Memory B cell (primary cell): ENCODE measurements around the gene RAF1.

ENCODE experiments used
- ATAC-seq: fragments of 150-1000 bp; cut with Tn5 transposase; 2 replicates; pipeline ENCODE4 v1.10.0; 2021; ENCODE audit warnings: low read depth, mild to moderate bottlenecking, moderate library complexity
- DNase-seq, 2 donors: peaks; one replicate each; pipeline ENCODE4 v3.0.0; 2022; ENCODE audit warnings: low spot score in 2 of 2
- H3K27ac Mint-ChIP-seq: one replicate; pipeline ENCODE4 v1.8.0; 2022; ENCODE audit warnings: mild to moderate bottlenecking, moderate library complexity, mixed read lengths
- H3K27me3 Mint-ChIP-seq: one replicate; pipeline ENCODE4 v1.8.0; 2022; ENCODE audit warnings: mixed read lengths
- H3K36me3 Mint-ChIP-seq: one replicate; pipeline ENCODE4 v1.8.0; 2022; ENCODE audit warnings: mild to moderate bottlenecking, mixed read lengths
- H3K4me1 Mint-ChIP-seq: one replicate; pipeline ENCODE4 v1.8.0; 2022; ENCODE audit warnings: mixed read lengths
- H3K4me3 Mint-ChIP-seq: one replicate; pipeline ENCODE4 v1.8.0; 2022; ENCODE audit warnings: mild to moderate bottlenecking, moderate library complexity, mixed read lengths
- H3K9me3 Mint-ChIP-seq: one replicate; pipeline ENCODE4 v1.8.0; 2022; ENCODE audit warnings: mixed read lengths

Gene RAF1

DNA sequence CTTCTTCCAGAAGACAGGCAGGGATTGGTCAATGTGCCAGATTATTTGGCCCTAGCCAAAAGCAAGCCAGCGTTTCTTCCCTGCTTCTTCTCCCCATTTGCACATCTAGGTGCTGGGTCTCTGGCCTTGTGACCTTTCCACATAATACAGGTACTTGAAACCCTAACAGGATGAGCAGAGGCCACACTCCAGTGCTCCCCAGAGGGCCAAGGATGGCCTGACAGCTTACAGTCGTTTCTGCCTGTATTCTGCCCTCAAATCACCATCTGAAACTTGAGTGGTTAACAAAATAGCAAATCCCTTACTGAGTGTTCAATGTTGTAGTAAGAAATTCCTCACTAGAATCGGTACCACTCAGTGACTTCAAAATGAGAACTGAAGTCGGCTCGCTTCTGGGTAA is 77.9 kb downstream of the RAF1 start:
- no peak for DNase-seq
- H3K36me3 Mint-ChIP-seq: peaks cover 24% of the 10 kb centered on the region
- no peaks in the 10 kb centered on the region for H3K27me3 Mint-ChIP-seq
- peaks cover 6% of the 10 kb centered on the region for H3K4me1 Mint-ChIP-seq
- H3K27ac Mint-ChIP-seq: peak overlapping the region; percentile 83
- ATAC-seq: no peak
- no peak overlapping the region for H3K4me3 Mint-ChIP-seq
- H3K9me3 Mint-ChIP-seq: no peaks in the 10 kb centered on the region

GRCh38 chr3:12585181-12585580 is 78.7 kb downstream of the RAF1 start:
- peak overlapping the region; percentile 83 for H3K27ac Mint-ChIP-seq
- H3K27me3 Mint-ChIP-seq: no peaks in the 10 kb centered on the region
- H3K36me3 Mint-ChIP-seq: peaks cover 26% of the 10 kb centered on the region
- no peak overlapping the region for H3K4me3 Mint-ChIP-seq
- no peak for ATAC-seq
- no peaks in the 10 kb centered on the region for H3K4me1 Mint-ChIP-seq
- DNase-seq: no peak
- no peaks in the 10 kb centered on the region for H3K9me3 Mint-ChIP-seq

- H3K36me3 Mint-ChIP-seq: peaks cover 33% of the 10 kb centered on the region
- H3K9me3 Mint-ChIP-seq: no peaks in the 10 kb centered on the region
- ATAC-seq: no peak
- peak overlapping the region; percentile 35 for H3K27ac Mint-ChIP-seq
- DNase-seq: no peak
- peaks cover 4% of the 10 kb centered on the region for H3K4me1 Mint-ChIP-seq
- no peaks in the 10 kb centered on the region for H3K27me3 Mint-ChIP-seq
- no peak overlapping the region for H3K4me3 Mint-ChIP-seq
These were observed 79.8 kb downstream of the RAF1 start for GRCh38 chr3:12584083-12584482.

DNA sequence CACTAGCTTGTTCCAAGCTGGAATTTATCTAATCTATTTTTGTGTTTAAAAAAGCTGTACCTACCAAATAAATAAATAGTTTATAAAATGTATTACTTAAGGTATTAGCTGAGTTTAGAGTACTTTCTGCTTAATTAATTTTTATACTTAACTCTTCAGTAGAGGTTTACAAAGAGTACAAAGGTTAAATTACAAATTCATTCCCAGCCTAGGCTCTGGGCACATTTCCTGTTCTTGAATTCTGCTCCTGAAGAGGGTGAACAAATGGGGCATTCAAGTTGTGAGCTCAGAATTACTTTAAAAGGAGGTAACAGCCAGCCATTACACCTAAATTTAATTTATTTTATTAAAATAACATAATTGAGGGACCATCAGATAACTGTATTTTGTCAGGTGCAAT is 80.6 kb downstream of the RAF1 start:
- Mint-ChIP-seq H3K27ac (no peak overlapping the region), H3K4me3 (no peak overlapping the region), H3K36me3 (peaks cover 32% of the 10 kb centered on the region), H3K4me1 (peaks cover 6% of the 10 kb centered on the region), H3K27me3 (no peaks in the 10 kb centered on the region), H3K9me3 (no peaks in the 10 kb centered on the region)
- no peak for DNase-seq
- no peak for ATAC-seq

- H3K36me3 Mint-ChIP-seq: peaks cover 34% of the 10 kb centered on the region
- H3K27ac Mint-ChIP-seq: no peak overlapping the region
These were observed 81.2 kb downstream of the RAF1 start for GRCh38 chr3:12582730-12583129.

GRCh38 chr3:12579905-12580304 is 84.0 kb downstream of the RAF1 start:
- Mint-ChIP-seq H3K4me1 (peaks cover 6% of the 10 kb centered on the region), H3K4me3 (no peak overlapping the region), H3K9me3 (peaks cover 4% of the 10 kb centered on the region), H3K36me3 (peaks cover 56% of the 10 kb centered on the region), H3K27ac (peak overlapping the region; percentile 72), H3K27me3 (no peaks in the 10 kb centered on the region)
- no peak for ATAC-seq
- DNase-seq: no peak

More at GRCh38 chr3:12582730-12583129, 81.2 kb downstream of the RAF1 start:
- DNase-seq (no peak), ATAC-seq (no peak)
- Mint-ChIP-seq H3K4me1 (peaks cover 6% of the 10 kb centered on the region), H3K9me3 (no peaks in the 10 kb centered on the region), H3K27me3 (no peaks in the 10 kb centered on the region), H3K4me3 (no peak overlapping the region)

GRCh38 chr3:12579456-12579855 is 84.5 kb downstream of the RAF1 start:
- H3K4me1 Mint-ChIP-seq: peaks cover 6% of the 10 kb centered on the region
- H3K27me3 Mint-ChIP-seq: no peaks in the 10 kb centered on the region
- H3K27ac Mint-ChIP-seq: peak overlapping the region; percentile 72
- no peak for DNase-seq
- no peak overlapping the region for H3K4me3 Mint-ChIP-seq
- peaks cover 52% of the 10 kb centered on the region for H3K36me3 Mint-ChIP-seq
- H3K9me3 Mint-ChIP-seq: peaks cover 4% of the 10 kb centered on the region
- ATAC-seq: no peak

DNA sequence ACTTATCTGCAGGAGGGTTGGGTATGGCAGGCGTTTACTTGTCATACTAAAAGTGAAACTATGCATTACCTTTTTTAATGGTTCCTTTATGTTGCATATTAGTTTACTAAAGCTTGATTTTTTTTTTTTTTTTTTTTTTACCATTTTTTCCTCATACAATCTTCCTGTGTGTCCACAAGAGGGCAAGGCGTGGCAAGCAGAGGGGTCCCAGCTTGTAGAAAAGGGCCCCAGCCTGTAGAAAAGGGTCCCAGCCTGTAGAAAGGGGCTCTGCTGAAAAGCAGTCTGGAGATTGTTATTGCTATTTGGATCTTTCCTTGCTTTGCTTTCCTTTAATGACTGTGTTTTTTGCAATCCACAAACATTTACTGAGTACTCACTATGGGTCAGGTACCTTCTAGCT is 85.2 kb downstream of the RAF1 start:
- ATAC-seq (no peak), DNase-seq (no peak)
- no peaks in the 10 kb centered on the region for H3K27me3 Mint-ChIP-seq
- peaks cover 6% of the 10 kb centered on the region for H3K4me1 Mint-ChIP-seq
- no peak overlapping the region for H3K4me3 Mint-ChIP-seq
- H3K36me3 Mint-ChIP-seq: peaks cover 54% of the 10 kb centered on the region
- H3K9me3 Mint-ChIP-seq: peaks cover 4% of the 10 kb centered on the region
- H3K27ac Mint-ChIP-seq: peak overlapping the region; percentile 72

- H3K4me3 Mint-ChIP-seq: no peak overlapping the region
- peaks cover 58% of the 10 kb centered on the region for H3K36me3 Mint-ChIP-seq
- peaks cover 4% of the 10 kb centered on the region for H3K9me3 Mint-ChIP-seq
These were observed 86.5 kb downstream of the RAF1 start for GRCh38 chr3:12577379-12577778.

GRCh38 chr3:12574661-12575060 is 89.3 kb downstream of the RAF1 start:
- H3K36me3 Mint-ChIP-seq: peaks cover 64% of the 10 kb centered on the region
- ATAC-seq (no peak), DNase-seq (no peak)
- no peak overlapping the region for H3K27ac Mint-ChIP-seq
- peaks cover 4% of the 10 kb centered on the region for H3K9me3 Mint-ChIP-seq
- H3K4me3 Mint-ChIP-seq: no peak overlapping the region
- H3K27me3 Mint-ChIP-seq: no peaks in the 10 kb centered on the region
- peaks cover 6% of the 10 kb centered on the region for H3K4me1 Mint-ChIP-seq

More at GRCh38 chr3:12577379-12577778, 86.5 kb downstream of the RAF1 start:
- no peak overlapping the region for H3K27ac Mint-ChIP-seq
- no peak for DNase-seq
- no peak for ATAC-seq
- peaks cover 6% of the 10 kb centered on the region for H3K4me1 Mint-ChIP-seq
- H3K27me3 Mint-ChIP-seq: no peaks in the 10 kb centered on the region

GRCh38 chr3:12574131-12574530 is 89.8 kb downstream of the RAF1 start:
- DNase-seq: no peak
- no peak for ATAC-seq
- Mint-ChIP-seq H3K4me3 (no peak overlapping the region), H3K27me3 (no peaks in the 10 kb centered on the region), H3K4me1 (peaks cover 2% of the 10 kb centered on the region), H3K9me3 (peaks cover 4% of the 10 kb centered on the region), H3K36me3 (peaks cover 63% of the 10 kb centered on the region), H3K27ac (no peak overlapping the region)

DNA sequence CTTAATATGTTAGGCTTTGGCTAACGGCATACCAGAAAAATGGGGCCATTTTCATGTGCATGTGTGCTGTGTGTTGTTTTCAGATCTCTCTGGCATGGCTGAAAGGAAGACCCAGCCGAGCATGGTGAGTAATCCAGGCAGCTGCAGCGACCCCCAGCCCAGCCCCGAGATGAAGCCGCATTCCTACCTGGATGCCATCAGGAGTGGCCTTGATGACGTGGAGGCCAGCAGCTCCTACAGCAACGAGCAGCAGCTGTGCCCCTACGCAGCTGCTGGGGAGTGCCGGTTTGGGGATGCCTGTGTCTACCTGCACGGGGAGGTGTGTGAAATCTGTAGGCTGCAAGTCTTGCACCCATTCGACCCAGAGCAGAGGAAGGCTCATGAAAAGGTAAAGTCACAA is 91.9 kb downstream of the RAF1 start:
- H3K4me1 Mint-ChIP-seq: no peaks in the 10 kb centered on the region
- H3K36me3 Mint-ChIP-seq: peaks cover 54% of the 10 kb centered on the region
- DNase-seq: no peak
- H3K4me3 Mint-ChIP-seq: no peak overlapping the region
- H3K9me3 Mint-ChIP-seq: peaks cover under 1% of the 10 kb centered on the region
- H3K27ac Mint-ChIP-seq: no peak overlapping the region
- no peaks in the 10 kb centered on the region for H3K27me3 Mint-ChIP-seq
- ATAC-seq: no peak

DNA sequence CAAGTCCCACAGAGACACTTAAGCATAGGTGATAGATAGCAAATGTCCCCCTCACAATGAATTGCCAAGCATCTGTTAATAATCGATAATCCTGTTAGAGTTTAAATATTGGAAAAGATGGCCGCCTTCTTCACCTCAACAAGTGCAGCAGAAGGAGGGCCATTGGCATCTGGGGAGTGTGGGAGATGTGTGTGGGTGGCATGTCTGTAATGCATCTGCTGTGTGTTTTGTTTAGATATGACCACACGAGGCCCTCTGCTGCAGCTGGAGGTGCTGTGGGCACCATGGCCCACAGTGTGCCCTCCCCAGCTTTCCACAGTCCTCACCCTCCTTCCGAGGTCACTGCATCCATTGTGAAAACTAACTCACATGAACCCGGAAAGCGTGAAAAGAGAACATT is 94.1 kb downstream of the RAF1 start:
- Mint-ChIP-seq H3K27me3 (no peaks in the 10 kb centered on the region), H3K9me3 (peaks cover 7% of the 10 kb centered on the region), H3K36me3 (peaks cover 49% of the 10 kb centered on the region), H3K4me1 (peaks cover 5% of the 10 kb centered on the region), H3K4me3 (no peak overlapping the region), H3K27ac (no peak overlapping the region)
- no peak for DNase-seq
- no peak for ATAC-seq

- H3K36me3 Mint-ChIP-seq: peaks cover 47% of the 10 kb centered on the region
- H3K4me3 Mint-ChIP-seq: no peak overlapping the region
- ATAC-seq (no peak), DNase-seq (no peak)
- no peaks in the 10 kb centered on the region for H3K27me3 Mint-ChIP-seq
- H3K4me1 Mint-ChIP-seq: peaks cover 8% of the 10 kb centered on the region
- peak overlapping the region; percentile 45 for H3K27ac Mint-ChIP-seq
- peaks cover 9% of the 10 kb centered on the region for H3K9me3 Mint-ChIP-seq
These were observed 95.2 kb downstream of the RAF1 start for GRCh38 chr3:12568747-12569146.

- ATAC-seq (no peak), DNase-seq (no peak)
- Mint-ChIP-seq H3K36me3 (peaks cover 38% of the 10 kb centered on the region), H3K27ac (no peak overlapping the region), H3K9me3 (peaks cover 9% of the 10 kb centered on the region), H3K27me3 (no peaks in the 10 kb centered on the region), H3K4me1 (peaks cover 13% of the 10 kb centered on the region), H3K4me3 (no peak overlapping the region)
These were observed 96.9 kb downstream of the RAF1 start for GRCh38 chr3:12566976-12567375.
